ENCODE data around the gene RASGRF1.

- no peak for TF ChIP-seq EZH2 (IDR thresholded peaks at IDR 0.05; ENCODE audit: borderline replicate concordance, insufficient read depth, low read length, poor library complexity, severe bottlenecking)
- TF ChIP-seq CTCF (IDR thresholded peaks at IDR 0.05; ENCODE audit: poor library complexity, severe bottlenecking): no peak
These were observed 168.6 kb downstream of the RASGRF1 start for GRCh38 chr15:78921940-78922339.

All from neural cell (in vitro differentiated cells).